NB4 (cell line): ENCODE data around the gene RIMS1.

ENCODE experiments used
- CTCF ChIP-seq: IDR thresholded peaks from one replicate; pipeline ENCODE4 v1.5.1; 2012; ENCODE audit warnings: low read depth, low read length
- MAX ChIP-seq: IDR thresholded peaks from 2 replicates; pipeline ENCODE4 v1.6.1; 2011; ENCODE audit warnings: low read depth, low read length
- MYC ChIP-seq: IDR thresholded peaks from 2 replicates; pipeline ENCODE4 v1.6.1; 2011; ENCODE audit warnings: low read depth, low read length
- POLR2A ChIP-seq: IDR thresholded peaks from 2 replicates; pipeline ENCODE4 v1.6.1; 2011; ENCODE audit warnings: mild to moderate bottlenecking; ENCODE audit not compliant: insufficient read length; ENCODE audit errors: extremely low read depth

- TF ChIP-seq POLR2A (no peak), CTCF (no peak), MAX (no peak), MYC (no peak)
These were observed 331.3 kb downstream of the RIMS1 start for GRCh38 chr6:72217626-72218025.
